Activated CD8-positive, alpha-beta T cell treated with anti-CD3 and anti-CD28 coated beads for 36 hours (primary cell): Measurements from ENCODE around the gene RAB8A. TPM values are rescaled to one million over a fixed set of nuclear protein-coding genes. Genes with fewer than 3 reads are reported as not detected.
A peak's percentile ranks its signal among the peaks of the same experiment; 100 is the strongest.
"Not testable (repeated sequence)": the region's sequence is repeated elsewhere in the genome, so short reads cannot be mapped to it uniquely, and the experiment has no call there.

ENCODE experiments used
- ATAC-seq: fragments of 200-7000 bp; cut with Tn5 transposase; one replicate; pipeline ENCODE4 v1.10.0; 2021; ENCODE audit warnings: mild to moderate bottlenecking, moderate library complexity
- CTCF ChIA-PET: fragments of 350-600 bp; sonication (Branson Sonifier 250); formaldehyde crosslinking; loops from one replicate; lab custom pipeline; 2021; ENCODE audit warnings: antibody characterized with exemption; lab: Charles Lee
- POLR2A ChIA-PET: fragments of 350-600 bp; sonication (Branson Sonifier 250); formaldehyde crosslinking; loops from one replicate; lab custom pipeline; 2021; ENCODE audit warnings: antibody characterized with exemption; lab: Charles Lee
- DNase-seq: peaks from one replicate; pipeline ENCODE4 v3.0.0-alpha.2; 2020
- H3K27ac Mint-ChIP-seq: one replicate; pipeline ENCODE4 v1.8.0; 2021; ENCODE audit warnings: mild to moderate bottlenecking, mixed read lengths
- H3K27me3 Mint-ChIP-seq: one replicate; pipeline ENCODE4 v1.8.0; 2021; ENCODE audit warnings: mixed read lengths
- H3K36me3 Mint-ChIP-seq: one replicate; pipeline ENCODE4 v1.8.0; 2021; ENCODE audit warnings: low read depth, mixed read lengths
- H3K4me1 Mint-ChIP-seq: one replicate; pipeline ENCODE4 v1.8.0; 2021; ENCODE audit warnings: low read depth, mixed read lengths
- H3K4me3 Mint-ChIP-seq: one replicate; pipeline ENCODE4 v1.8.0; 2021; ENCODE audit warnings: mild to moderate bottlenecking, moderate library complexity, mixed read lengths
- H3K9me3 Mint-ChIP-seq: one replicate; pipeline ENCODE4 v1.8.0; 2021; ENCODE audit warnings: mixed read lengths
- CTCF ChIP-seq: fragments of 200-600 bp; IDR thresholded peaks from one replicate; pipeline ENCODE4 v1.8.0; 2022; ENCODE audit warnings: antibody characterized with exemption, mild to moderate bottlenecking
- intact Hi-C: fragments of 100-400 bp; cut with micrococcal nuclease; formaldehyde crosslinking; loops from one replicate; pipeline ENCODE4 v1.10.0; 2022
- total RNA-seq, 2 experiments: library from RNA; stranded (reverse); gene quantifications; one replicate each; pipeline ENCODE4 v1.2.3, GENCODE V29; 2021

The RAB8A gene
- total RNA-seq, 2 experiments from 2014 or later = 123 to 128 TPM

GRCh38 chr19:16119075-16119857 lies 7.6 kb downstream of the RAB8A start:
- peaks cover 52% of the 10 kb centered on the region for H3K36me3 Mint-ChIP-seq
- POLR2A ChIA-PET = interaction anchor here (0.6 to 2.1 kb wide), 10 partner anchors 9 to 976 kb away, joined by 3 to 8 read pairs (median 3); partner anchors contain the start of genes FAM32A and HSH2D
- peak; percentile 5 for TF ChIP-seq CTCF
- H3K9me3 Mint-ChIP-seq, intact Hi-C loops, H3K27me3 Mint-ChIP-seq: not testable (repeated sequence)
- H3K27ac Mint-ChIP-seq = peak overlapping the region; percentile 93
- ATAC-seq = peak; percentile 49
- CTCF ChIA-PET = interaction anchor here (0.8 to 2.6 kb wide), 2 partner anchors 57 to 78 kb away, joined by 3 to 9 read pairs; no protein-coding TSS in a partner anchor
- peak overlapping the region; percentile 32 for H3K4me3 Mint-ChIP-seq
- peaks cover 51% of the 10 kb centered on the region for H3K4me1 Mint-ChIP-seq
- DNase-seq = peak; percentile 51

DNA sequence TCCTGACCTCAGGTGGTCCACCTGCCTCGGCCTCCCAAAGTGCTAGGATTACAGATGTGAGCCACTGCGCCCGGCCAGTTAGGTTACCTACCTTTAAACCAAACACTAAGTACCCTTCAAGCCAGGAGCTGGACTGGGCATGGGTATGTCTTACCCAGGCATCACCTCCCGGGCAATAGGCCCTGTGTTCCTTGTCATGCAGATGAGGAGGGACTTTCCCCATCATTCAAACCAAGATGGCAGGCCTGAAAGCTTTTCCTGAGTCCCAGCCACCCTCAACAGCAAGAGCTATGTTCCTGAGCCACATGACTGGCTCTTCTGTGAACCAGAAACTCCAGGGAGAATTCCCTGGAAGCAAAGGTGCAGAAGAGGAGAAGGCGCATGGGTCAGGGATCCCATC lies 9.5 kb downstream of the RAB8A start:
- no peaks in the 10 kb centered on the region for H3K9me3 Mint-ChIP-seq
- H3K27me3 Mint-ChIP-seq = no peaks in the 10 kb centered on the region
- intact Hi-C loops = no loop called here
- H3K4me1 Mint-ChIP-seq = peaks cover 34% of the 10 kb centered on the region
- ChIA-PET POLR2A (interaction anchor here (0.8 to 1.2 kb wide), 3 partner anchors 34 to 494 kb away, joined by 3 to 4 read pairs (median 3); partner anchors contain the start of gene FAM32A), CTCF (interaction anchor here (0.6 to 1.5 kb wide), 4 partner anchors 20 to 80 kb away, joined by 3 to 4 read pairs (median 4); partner anchors contain the start of gene HSH2D)
- TF ChIP-seq CTCF = no peak
- no peak overlapping the region for H3K4me3 Mint-ChIP-seq
- no peak overlapping the region for H3K27ac Mint-ChIP-seq
- ATAC-seq (no peak), DNase-seq (no peak)
- peaks cover 52% of the 10 kb centered on the region for H3K36me3 Mint-ChIP-seq

DNA sequence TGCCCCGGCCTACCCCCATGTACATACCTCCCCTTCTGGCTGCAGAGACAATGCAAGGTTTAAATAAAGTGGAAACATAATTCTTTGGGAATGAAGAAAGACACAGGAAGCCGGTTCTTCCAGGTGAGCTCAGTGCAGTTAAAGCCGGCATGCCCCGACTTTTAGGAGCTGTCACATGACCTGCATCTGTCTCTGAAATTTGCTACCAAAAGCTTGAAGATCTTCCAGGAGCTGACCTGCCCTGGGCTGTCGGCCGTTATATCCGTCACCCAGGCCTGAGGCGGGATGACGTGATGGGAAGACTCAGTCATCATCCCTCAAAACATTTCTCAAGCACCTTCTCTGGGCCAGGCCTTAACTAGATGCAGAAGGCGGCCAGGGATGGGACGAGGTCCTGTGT lies 10.3 kb downstream of the RAB8A start:
- Mint-ChIP-seq H3K4me3 (no peak overlapping the region), H3K36me3 (peaks cover 58% of the 10 kb centered on the region), H3K27ac (no peak overlapping the region), H3K4me1 (peaks cover 30% of the 10 kb centered on the region), H3K27me3 (no peaks in the 10 kb centered on the region), H3K9me3 (no peaks in the 10 kb centered on the region)
- ChIA-PET POLR2A (interaction anchor here (1.0 to 1.2 kb wide), 2 partner anchors 15 to 494 kb away, joined by 3 to 4 read pairs; no protein-coding TSS in a partner anchor), CTCF (interaction anchor here (0.8 to 1.5 kb wide), 4 partner anchors 19 to 64 kb away, joined by 3 to 4 read pairs (median 4); partner anchors contain the start of genes FAM32A and HSH2D)
- DNase-seq (no peak), ATAC-seq (no peak)
- intact Hi-C loops = no loop called here
- TF ChIP-seq CTCF = no peak

DNA sequence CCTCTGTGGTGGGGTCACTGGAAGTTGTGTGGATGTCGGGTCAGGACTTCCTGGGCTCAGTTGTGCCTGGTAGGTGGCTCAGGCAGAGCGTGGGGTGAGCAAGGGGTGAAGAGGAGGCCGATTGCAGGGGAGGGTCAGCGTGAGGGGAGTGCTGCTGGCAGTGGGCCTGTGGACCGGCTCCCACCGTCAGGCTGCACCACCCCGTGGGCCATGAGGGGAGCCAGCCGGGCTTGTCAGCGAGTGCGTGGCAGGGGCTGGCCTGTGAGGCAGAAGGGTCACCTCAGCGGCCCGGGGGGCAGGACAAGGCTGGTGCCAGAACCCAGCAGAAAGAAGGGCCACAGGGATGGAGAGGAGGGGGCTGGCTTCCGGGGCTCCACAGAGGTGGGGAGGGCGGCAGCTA lies 13.3 kb downstream of the RAB8A start:
- Mint-ChIP-seq H3K4me1 (peaks cover 2% of the 10 kb centered on the region), H3K36me3 (peaks cover 54% of the 10 kb centered on the region), H3K9me3 (no peaks in the 10 kb centered on the region), H3K27ac (no peak overlapping the region), H3K27me3 (no peaks in the 10 kb centered on the region), H3K4me3 (no peak overlapping the region)
- POLR2A ChIA-PET = no interaction called here
- ATAC-seq = no peak
- TF ChIP-seq CTCF = no peak
- CTCF ChIA-PET = no interaction called here
- no peak for DNase-seq
- intact Hi-C loops = no loop called here
